Activated T-cell treated with anti-CD3 and anti-CD28 coated beads for 24 hours (primary cell): ENCODE measurements around the gene TRMT10A.
A peak's percentile ranks its signal among the peaks of the same experiment; 100 is the strongest.

Experiments
- DNase-seq: peaks from one replicate; pipeline ENCODE4 v3.0.0-alpha.2; 2020; ENCODE audit warnings: low read depth

TRMT10A gene

GRCh38 chr4:99563310-99564186, at the start of gene TRMT10A:
TRMT10A (minus strand) TSS chr4:99564039; CDS start chr4:99559338, 4,701 bp downstream.
- DNase-seq = peak; percentile 95

- DNase-seq = no peak
Measured at GRCh38 chr4:99612704-99613103, 48.9 kb upstream of the TRMT10A start.

GRCh38 chr4:99612281-99612680, 48.4 kb upstream of the TRMT10A start:
- DNase-seq = no peak

- DNase-seq = no peak
Measured at GRCh38 chr4:99610605-99611175, 46.9 kb upstream of the TRMT10A start.

GRCh38 chr4:99608417-99608816, 44.6 kb upstream of the TRMT10A start:
- no peak for DNase-seq

GRCh38 chr4:99606716-99607115, 42.9 kb upstream of the TRMT10A start:
- DNase-seq = no peak

GRCh38 chr4:99594818-99595217, 31.0 kb upstream of the TRMT10A start:
- DNase-seq = no peak

- DNase-seq = no peak
Measured at GRCh38 chr4:99593781-99594641, 30.2 kb upstream of the TRMT10A start.

GRCh38 chr4:99591757-99592156, 27.9 kb upstream of the TRMT10A start:
- DNase-seq = no peak

GRCh38 chr4:99587803-99588202, 24.0 kb upstream of the TRMT10A start:
- DNase-seq = no peak

- DNase-seq = no peak
Measured at GRCh38 chr4:99587309-99587708, 23.5 kb upstream of the TRMT10A start.

GRCh38 chr4:99586797-99587196, 23.0 kb upstream of the TRMT10A start:
- DNase-seq = no peak

GRCh38 chr4:99586322-99586721, 22.5 kb upstream of the TRMT10A start:
- DNase-seq = no peak

- no peak for DNase-seq
Measured at GRCh38 chr4:99585516-99585915, 21.7 kb upstream of the TRMT10A start.

GRCh38 chr4:99578714-99579113, 14.9 kb upstream of the TRMT10A start:
- no peak for DNase-seq

GRCh38 chr4:99574530-99575324, 10.9 kb upstream of the TRMT10A start, which contains the start of gene MTTP:
MTTP (plus strand) TSS chr4:99574824; CDS start chr4:99574910, 86 bp downstream.
- DNase-seq = no peak

- no peak for DNase-seq
Measured at GRCh38 chr4:99573735-99574368, 10.0 kb upstream of the TRMT10A start.

GRCh38 chr4:99572527-99573240, 8.8 kb upstream of the TRMT10A start:
- no peak for DNase-seq

- DNase-seq = no peak
Measured at GRCh38 chr4:99571883-99572282, 8.0 kb upstream of the TRMT10A start.

GRCh38 chr4:99564921-99565320, 1.1 kb upstream of the TRMT10A start:
- DNase-seq = no peak

- no peak for DNase-seq
Measured at GRCh38 chr4:99552872-99553271, 11.0 kb downstream of the TRMT10A start.
